Breast epithelium (tissue), 3 donors: ENCODE data around the gene SLC23A1.

Experiments
- CTCF ChIP-seq, 3 donors: fragments of 450-650 bp; IDR thresholded peaks; one replicate each; pipeline ENCODE4 v1.5.1; 2016 to 2017; ENCODE audit warnings: antibody characterized with exemption in 3 of 3, mild to moderate bottlenecking in 3 of 3, moderate library complexity in 3 of 3
- POLR2A ChIP-seq: fragments of 450-650 bp; IDR thresholded peaks from one replicate; pipeline ENCODE4 v1.6.1; 2016; ENCODE audit warnings: antibody characterized with exemption, mild to moderate bottlenecking, moderate library complexity

GRCh38 chr5:139369181-139369580, 13.9 kb downstream of the SLC23A1 start:
- TF ChIP-seq CTCF (IDR thresholded peaks at IDR 0.05) (no peak), POLR2A (no peak)
